ENCODE results near the gene C1orf116. TPM values are rescaled to one million over a fixed set of nuclear protein-coding genes. Genes with fewer than 3 reads are reported as not detected.

C1orf116 gene
- total RNA-seq, 1 donor from 2014 or later = not detected

DNA sequence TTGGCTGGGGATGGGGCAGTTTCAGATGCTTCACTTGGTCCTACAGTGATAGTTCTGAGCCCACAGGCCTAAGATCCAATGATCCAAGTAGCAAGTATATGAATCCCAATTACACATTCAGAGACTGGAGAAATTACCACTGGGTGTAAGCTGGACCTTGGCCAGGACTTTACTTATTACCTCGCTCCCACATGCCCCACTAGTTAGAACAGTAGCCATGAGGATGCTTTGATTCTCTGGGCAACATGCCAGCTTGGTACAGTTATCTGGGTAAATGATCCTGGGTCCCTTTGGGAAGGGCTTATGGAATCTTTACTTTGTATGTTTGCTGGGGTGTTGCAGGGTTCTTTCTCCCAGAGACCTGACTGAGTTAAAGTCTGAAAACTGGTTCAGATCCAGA lies 57.2 kb downstream of the C1orf116 start:
- peaks cover 44% of the 10 kb centered on the region for H3K27me3 Mint-ChIP-seq (ENCODE audit: unreplicated experiment)
- H3K27ac Mint-ChIP-seq (ENCODE audit: unreplicated experiment) = no peak overlapping the region
- H3K9me3 Mint-ChIP-seq (ENCODE audit: unreplicated experiment) = no peaks in the 10 kb centered on the region
- no peaks in the 10 kb centered on the region for H3K36me3 Mint-ChIP-seq (ENCODE audit: unreplicated experiment)
- H3K4me3 Mint-ChIP-seq (ENCODE audit: unreplicated experiment) = no peak overlapping the region
- no peak for DNase-seq (ENCODE audit: extremely low spot score, unreplicated experiment)
- TF ChIP-seq CTCF (IDR thresholded peaks at IDR 0.05) = no peak
- no peaks in the 10 kb centered on the region for H3K4me1 Mint-ChIP-seq (ENCODE audit: unreplicated experiment)

- TF ChIP-seq CTCF (IDR thresholded peaks at IDR 0.05) = no peak
Observed at GRCh38 chr1:206974140-206974539, 58.4 kb downstream of the C1orf116 start.

GRCh38 chr1:206972728-206973127 lies 59.8 kb downstream of the C1orf116 start:
- Mint-ChIP-seq H3K4me1 (ENCODE audit: unreplicated experiment) (no peaks in the 10 kb centered on the region), H3K36me3 (ENCODE audit: unreplicated experiment) (no peaks in the 10 kb centered on the region), H3K9me3 (ENCODE audit: unreplicated experiment) (no peaks in the 10 kb centered on the region), H3K27me3 (ENCODE audit: unreplicated experiment) (peaks cover 35% of the 10 kb centered on the region), H3K27ac (ENCODE audit: unreplicated experiment) (no peak overlapping the region), H3K4me3 (ENCODE audit: unreplicated experiment) (no peak overlapping the region)
- no peak for DNase-seq (ENCODE audit: extremely low spot score, unreplicated experiment)
- TF ChIP-seq CTCF (IDR thresholded peaks at IDR 0.05) = no peak

More at GRCh38 chr1:206974140-206974539, 58.4 kb downstream of the C1orf116 start:
- DNase-seq (ENCODE audit: extremely low spot score, unreplicated experiment) = no peak
- Mint-ChIP-seq H3K4me1 (ENCODE audit: unreplicated experiment) (no peaks in the 10 kb centered on the region), H3K27me3 (ENCODE audit: unreplicated experiment) (peaks cover 38% of the 10 kb centered on the region), H3K9me3 (ENCODE audit: unreplicated experiment) (no peaks in the 10 kb centered on the region), H3K4me3 (ENCODE audit: unreplicated experiment) (no peak overlapping the region), H3K27ac (ENCODE audit: unreplicated experiment) (no peak overlapping the region), H3K36me3 (ENCODE audit: unreplicated experiment) (no peaks in the 10 kb centered on the region)

GRCh38 chr1:206971029-206971655 lies 61.4 kb downstream of the C1orf116 start:
- no peak overlapping the region for H3K4me3 Mint-ChIP-seq (ENCODE audit: unreplicated experiment)
- H3K27ac Mint-ChIP-seq (ENCODE audit: unreplicated experiment) = no peak overlapping the region
- peaks cover 24% of the 10 kb centered on the region for H3K27me3 Mint-ChIP-seq (ENCODE audit: unreplicated experiment)
- no peaks in the 10 kb centered on the region for H3K9me3 Mint-ChIP-seq (ENCODE audit: unreplicated experiment)
- H3K4me1 Mint-ChIP-seq (ENCODE audit: unreplicated experiment) = no peaks in the 10 kb centered on the region
- DNase-seq (ENCODE audit: extremely low spot score, unreplicated experiment) = no peak
- TF ChIP-seq CTCF (IDR thresholded peaks at IDR 0.05) = no peak
- H3K36me3 Mint-ChIP-seq (ENCODE audit: unreplicated experiment) = no peaks in the 10 kb centered on the region

DNA sequence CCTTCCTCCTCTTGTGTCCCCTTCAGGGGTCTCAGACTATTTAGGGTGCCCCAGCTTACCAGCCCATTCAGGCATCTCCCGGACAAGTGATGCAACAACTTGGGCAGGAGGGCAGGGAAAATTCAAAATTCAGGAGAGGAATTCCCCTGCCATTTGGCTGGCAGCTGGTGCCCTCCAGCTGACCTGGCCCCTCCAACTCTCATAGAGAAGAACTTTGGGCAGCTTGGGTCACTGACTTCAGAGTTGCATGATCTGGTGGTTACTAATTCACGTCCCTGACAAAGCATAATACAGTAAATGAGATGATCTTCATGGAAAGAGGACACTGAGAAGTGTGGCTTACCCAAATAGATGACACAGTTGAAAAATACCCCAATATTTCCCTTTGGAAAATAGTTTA lies 62.1 kb downstream of the C1orf116 start, which contains the start of gene FCAMR:
TSS of gene FCAMR (minus strand) at position 15 of the 400 bp plus-strand sequence. CDS start 335 bp downstream, outside the sequence.
- Mint-ChIP-seq H3K27me3 (ENCODE audit: unreplicated experiment) (peaks cover 24% of the 10 kb centered on the region), H3K9me3 (ENCODE audit: unreplicated experiment) (no peaks in the 10 kb centered on the region), H3K4me1 (ENCODE audit: unreplicated experiment) (no peaks in the 10 kb centered on the region), H3K4me3 (ENCODE audit: unreplicated experiment) (no peak within 1 kb of the TSS), H3K27ac (ENCODE audit: unreplicated experiment) (no peak within 1 kb of the TSS), H3K36me3 (ENCODE audit: unreplicated experiment) (no peaks in the 10 kb centered on the region)
- TF ChIP-seq CTCF (IDR thresholded peaks at IDR 0.05) = no peak
- no peak for DNase-seq (ENCODE audit: extremely low spot score, unreplicated experiment)
